Suprapubic skin (tissue), 4 donors: ENCODE results near the gene FITM1. TPM values are rescaled to one million over a fixed set of nuclear protein-coding genes. Genes with fewer than 3 reads are reported as not detected.

Experiments used
- DNase-seq, 2 donors: peaks; one replicate each; pipeline ENCODE4 v3.0.0-alpha.2; 2019; ENCODE audit warnings: low spot score in 2 of 2
- H3K27ac ChIP-seq: fragments of 200-600 bp; sonication (generic); one replicate; pipeline ENCODE4 v1.5.1; 2019
- H3K27me3 ChIP-seq: fragments of 200-600 bp; sonication (generic); one replicate; pipeline ENCODE4 v1.5.1; 2019
- H3K36me3 ChIP-seq: fragments of 200-600 bp; sonication (generic); one replicate; pipeline ENCODE4 v1.5.1; 2019
- H3K4me1 ChIP-seq: fragments of 200-600 bp; sonication (generic); one replicate; pipeline ENCODE4 v1.5.1; 2019
- H3K4me3 ChIP-seq: fragments of 200-600 bp; sonication (generic); one replicate; pipeline ENCODE4 v1.5.1; 2019; ENCODE audit warnings: mild to moderate bottlenecking
- H3K9me3 ChIP-seq: fragments of 200-600 bp; sonication (generic); one replicate; pipeline ENCODE4 v1.5.1; 2019
- EP300 ChIP-seq: sonication (generic); formaldehyde crosslinking; IDR thresholded peaks from one replicate; pipeline ENCODE4 v1.6.1; 2017; ENCODE audit warnings: antibody characterized with exemption
- POLR2A ChIP-seq, 2 donors: fragments of 450-650 bp; IDR thresholded peaks; one replicate each; pipeline ENCODE4 v1.6.1; 2017; ENCODE audit warnings: antibody characterized with exemption in 2 of 2, mild to moderate bottlenecking in 2 of 2, moderate library complexity in 2 of 2
- POLR2AphosphoS5 ChIP-seq, 3 donors: sonication (generic); formaldehyde crosslinking; IDR thresholded peaks; one replicate each; pipeline ENCODE4 v1.6.1; 2017; ENCODE audit warnings: antibody characterized with exemption in 3 of 3
- whole genome bisulfite sequencing: methylation state at CpG from one replicate; pipeline ENCODE4 v1.1.5; 2018; 5-methylcytosine and 5-hydroxymethylcytosine counted together
- total RNA-seq, 4 donors: library from RNA; depleted of rRNA; stranded (reverse); fragments of >200 nt; gene quantifications; one replicate each; pipeline ENCODE4 v1.1.0, GENCODE V29; 2016
- TF ChIP-seq, protein P1 (sequence below), 2 donors: fragments of 200-600 bp in 1 of 2; fragments of 450-650 bp in 1 of 2; sonication (generic) in 1 of 2; IDR thresholded peaks; one replicate each; pipeline ENCODE4 v1.5.1; 2016 to 2019; ENCODE audit warnings: antibody characterized with exemption in 2 of 2, mild to moderate bottlenecking in 1 of 2, moderate library complexity in 1 of 2

The FITM1 gene
- total RNA-seq, 4 donors from 2014 or later, result 1.7 to 3.4 (median 2.3) TPM; not detected in 1

GRCh38 chr14:24093901-24094840 is 36.3 kb upstream of the FITM1 start, which contains the start of gene PCK2:
Gene PCK2 (plus strand): TSS chr14:24094311. CDS start chr14:24094406, 95 bp downstream.
- peaks cover 35% of the 10 kb centered on the region for H3K4me1 ChIP-seq
- H3K27ac ChIP-seq, result peak within 1 kb of the TSS; percentile 94
- no peaks in the 10 kb centered on the region for H3K9me3 ChIP-seq
- H3K36me3 ChIP-seq, result peaks cover 12% of the 10 kb centered on the region
- DNase-seq, result peak; percentile 96 to 97
- H3K4me3 ChIP-seq, result peak within 1 kb of the TSS; percentile 97
- TF ChIP-seq POLR2A (IDR thresholded peaks at IDR 0.05) (peak in 1 of 2 donors; percentile 51), EP300 (no peak)
- H3K27me3 ChIP-seq, result no peaks in the 10 kb centered on the region
- WGBS, result 0% methylated on average over 37 of the region's 68 CpGs

- Histone ChIP-seq H3K36me3 (peaks cover 19% of the 10 kb centered on the region), H3K4me3 (peak overlapping the region; percentile 97), H3K4me1 (peaks cover 35% of the 10 kb centered on the region), H3K27me3 (no peaks in the 10 kb centered on the region), H3K9me3 (no peaks in the 10 kb centered on the region), H3K27ac (peak overlapping the region; percentile 94)
- WGBS, result 9% methylated on average over 14 of the region's 14 CpGs
- TF ChIP-seq POLR2A (IDR thresholded peaks at IDR 0.05), result no peak
- TF ChIP-seq EP300, result no peak
- TF ChIP-seq POLR2AphosphoS5 (IDR thresholded peaks at IDR 0.05), result no peak
- TF ChIP-seq, protein P1, sequence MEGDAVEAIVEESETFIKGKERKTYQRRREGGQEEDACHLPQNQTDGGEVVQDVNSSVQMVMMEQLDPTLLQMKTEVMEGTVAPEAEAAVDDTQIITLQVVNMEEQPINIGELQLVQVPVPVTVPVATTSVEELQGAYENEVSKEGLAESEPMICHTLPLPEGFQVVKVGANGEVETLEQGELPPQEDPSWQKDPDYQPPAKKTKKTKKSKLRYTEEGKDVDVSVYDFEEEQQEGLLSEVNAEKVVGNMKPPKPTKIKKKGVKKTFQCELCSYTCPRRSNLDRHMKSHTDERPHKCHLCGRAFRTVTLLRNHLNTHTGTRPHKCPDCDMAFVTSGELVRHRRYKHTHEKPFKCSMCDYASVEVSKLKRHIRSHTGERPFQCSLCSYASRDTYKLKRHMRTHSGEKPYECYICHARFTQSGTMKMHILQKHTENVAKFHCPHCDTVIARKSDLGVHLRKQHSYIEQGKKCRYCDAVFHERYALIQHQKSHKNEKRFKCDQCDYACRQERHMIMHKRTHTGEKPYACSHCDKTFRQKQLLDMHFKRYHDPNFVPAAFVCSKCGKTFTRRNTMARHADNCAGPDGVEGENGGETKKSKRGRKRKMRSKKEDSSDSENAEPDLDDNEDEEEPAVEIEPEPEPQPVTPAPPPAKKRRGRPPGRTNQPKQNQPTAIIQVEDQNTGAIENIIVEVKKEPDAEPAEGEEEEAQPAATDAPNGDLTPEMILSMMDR (IDR thresholded peaks at IDR 0.05), result no peak
- no peak for DNase-seq
These were observed 35.6 kb upstream of the FITM1 start for GRCh38 chr14:24094841-24095270.

DNA sequence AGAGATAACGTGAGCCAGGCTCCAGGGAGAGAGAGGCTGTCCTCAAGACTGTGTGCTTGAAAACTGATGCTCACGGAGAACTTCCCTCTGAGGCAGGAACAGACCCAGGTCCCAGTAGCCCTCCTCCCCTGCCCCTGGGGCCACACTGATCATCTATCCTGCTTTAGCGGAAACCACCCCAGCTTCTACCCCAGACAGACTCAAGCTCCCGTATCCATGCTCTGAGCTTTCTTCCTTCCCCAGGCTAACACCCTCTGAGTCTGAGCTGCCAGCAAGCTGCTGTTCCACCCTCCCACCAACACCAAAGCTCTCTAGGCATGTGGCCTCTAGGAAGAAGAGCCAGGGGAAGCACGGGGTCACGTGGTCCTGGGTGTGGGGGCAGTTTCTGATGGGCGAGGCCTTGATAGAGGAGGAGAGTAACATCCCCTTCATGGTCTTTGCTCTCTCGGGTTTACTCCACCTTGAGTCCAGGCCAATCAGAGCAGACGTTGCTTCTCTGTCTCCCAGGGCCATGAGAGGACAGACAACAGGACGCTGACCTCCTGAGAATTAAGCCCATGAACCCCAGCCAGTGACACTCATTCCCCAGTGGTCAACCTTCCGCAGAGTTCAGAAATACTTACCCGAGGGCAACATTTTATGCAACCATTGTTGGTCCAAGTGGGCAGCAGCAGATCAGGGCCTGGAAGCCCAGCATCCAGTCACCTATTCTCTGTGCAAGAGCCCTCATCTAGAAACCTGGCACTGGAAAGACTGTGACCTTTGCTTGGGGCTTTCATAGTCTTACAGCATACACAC is 35.0 kb upstream of the FITM1 start:
- 50% methylated on average over 11 of the region's 12 CpGs for WGBS
- Histone ChIP-seq H3K4me1 (peaks cover 35% of the 10 kb centered on the region), H3K4me3 (peak overlapping the region; percentile 97), H3K27ac (peak overlapping the region; percentile 94), H3K9me3 (no peaks in the 10 kb centered on the region), H3K27me3 (no peaks in the 10 kb centered on the region), H3K36me3 (peaks cover 23% of the 10 kb centered on the region)
- peak in 1 of 2 donors; percentile 81 for DNase-seq
- TF ChIP-seq POLR2AphosphoS5 (IDR thresholded peaks at IDR 0.05) (no peak), POLR2A (IDR thresholded peaks at IDR 0.05) (no peak), EP300 (no peak)
- TF ChIP-seq, protein P1 (IDR thresholded peaks at IDR 0.05), result no peak

- H3K27ac ChIP-seq, result no peak overlapping the region
- H3K4me1 ChIP-seq, result peaks cover 35% of the 10 kb centered on the region
- H3K36me3 ChIP-seq, result peaks cover 24% of the 10 kb centered on the region
- DNase-seq, result no peak
- H3K4me3 ChIP-seq, result no peak overlapping the region
- H3K27me3 ChIP-seq, result no peaks in the 10 kb centered on the region
- H3K9me3 ChIP-seq, result no peaks in the 10 kb centered on the region
- WGBS, result 90% methylated on average over 8 of the region's 8 CpGs
- TF ChIP-seq POLR2A (IDR thresholded peaks at IDR 0.05) (no peak), POLR2AphosphoS5 (IDR thresholded peaks at IDR 0.05) (no peak), EP300 (no peak)
- TF ChIP-seq, protein P1 (IDR thresholded peaks at IDR 0.05), result no peak
These were observed 33.8 kb upstream of the FITM1 start for GRCh38 chr14:24096545-24097181.

GRCh38 chr14:24098229-24098926 is 32.1 kb upstream of the FITM1 start:
- Histone ChIP-seq H3K27me3 (no peaks in the 10 kb centered on the region), H3K27ac (no peak overlapping the region), H3K4me3 (no peak overlapping the region), H3K9me3 (no peaks in the 10 kb centered on the region), H3K4me1 (peaks cover 20% of the 10 kb centered on the region), H3K36me3 (peaks cover 33% of the 10 kb centered on the region)
- no peak for DNase-seq
- TF ChIP-seq POLR2AphosphoS5 (IDR thresholded peaks at IDR 0.05), result no peak
- TF ChIP-seq, protein P1 (IDR thresholded peaks at IDR 0.05), result no peak
- no peak for TF ChIP-seq POLR2A (IDR thresholded peaks at IDR 0.05)
- no peak for TF ChIP-seq EP300
- 91% methylated on average over 12 of the region's 16 CpGs for WGBS
